Effector CD4-positive, alpha-beta T cell (primary cell): ENCODE measurements around the gene DDX51.

Source experiments
- DNase-seq: peaks from one replicate; pipeline ENCODE4 v3.0.0-alpha.2; 2020

DDX51 gene

GRCh38 chr12:132166093-132166492 is 22.0 kb upstream of the DDX51 start:
- no peak for DNase-seq

GRCh38 chr12:132165584-132165983 is 21.5 kb upstream of the DDX51 start:
- no peak for DNase-seq

GRCh38 chr12:132164426-132164825 is 20.3 kb upstream of the DDX51 start:
- DNase-seq, result no peak

DNA sequence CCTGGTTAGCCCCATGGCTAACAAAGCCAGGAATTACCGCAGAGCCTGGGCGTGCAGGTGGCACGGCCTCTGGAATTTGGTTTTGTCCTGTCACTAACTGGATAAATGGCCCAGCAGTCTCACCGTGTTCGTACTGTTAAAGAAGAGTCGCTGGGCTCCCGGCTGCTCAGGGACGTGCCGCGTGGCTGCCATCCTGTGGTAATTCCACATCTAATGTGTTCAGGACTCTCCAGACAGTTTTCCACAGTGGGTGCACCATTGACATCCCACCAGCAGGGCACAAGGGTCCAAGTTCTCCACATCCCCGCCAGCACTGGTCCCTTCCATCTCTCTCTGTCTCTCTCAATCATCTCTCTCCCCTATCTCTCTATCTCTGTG is 19.8 kb upstream of the DDX51 start:
- no peak for DNase-seq

GRCh38 chr12:132163041-132163910 is 19.2 kb upstream of the DDX51 start:
- DNase-seq, result peak; percentile 1

DNA sequence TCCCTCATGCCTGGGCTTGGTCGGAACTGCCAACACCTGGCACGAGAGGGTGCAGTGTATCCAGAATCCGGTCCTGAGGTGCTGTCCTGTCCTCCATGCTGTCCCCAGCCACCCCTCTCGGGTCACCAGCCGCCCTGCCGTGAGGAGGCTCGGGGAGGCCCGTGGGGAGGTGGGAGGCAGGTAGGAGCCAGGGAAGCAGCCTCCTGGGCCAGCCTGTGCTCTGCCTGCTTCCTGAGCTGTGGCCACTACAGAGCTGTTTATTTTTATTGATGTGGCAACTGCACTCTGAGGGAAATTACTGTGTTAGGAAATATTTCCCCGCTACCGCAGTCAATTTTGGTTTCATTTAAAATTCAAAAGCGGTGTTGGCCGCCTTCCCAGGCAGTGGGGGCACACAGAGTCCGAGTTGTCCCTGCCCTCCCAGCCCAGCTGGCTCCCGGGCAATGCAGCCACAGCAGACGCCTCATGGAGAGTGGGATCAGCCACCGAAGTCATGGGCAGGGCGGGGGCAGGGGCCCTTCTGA is 18.5 kb upstream of the DDX51 start:
- DNase-seq, result peak; percentile 5

- peak; percentile 0 for DNase-seq
Observed at GRCh38 chr12:132161796-132162507, 17.8 kb upstream of the DDX51 start.

DNA sequence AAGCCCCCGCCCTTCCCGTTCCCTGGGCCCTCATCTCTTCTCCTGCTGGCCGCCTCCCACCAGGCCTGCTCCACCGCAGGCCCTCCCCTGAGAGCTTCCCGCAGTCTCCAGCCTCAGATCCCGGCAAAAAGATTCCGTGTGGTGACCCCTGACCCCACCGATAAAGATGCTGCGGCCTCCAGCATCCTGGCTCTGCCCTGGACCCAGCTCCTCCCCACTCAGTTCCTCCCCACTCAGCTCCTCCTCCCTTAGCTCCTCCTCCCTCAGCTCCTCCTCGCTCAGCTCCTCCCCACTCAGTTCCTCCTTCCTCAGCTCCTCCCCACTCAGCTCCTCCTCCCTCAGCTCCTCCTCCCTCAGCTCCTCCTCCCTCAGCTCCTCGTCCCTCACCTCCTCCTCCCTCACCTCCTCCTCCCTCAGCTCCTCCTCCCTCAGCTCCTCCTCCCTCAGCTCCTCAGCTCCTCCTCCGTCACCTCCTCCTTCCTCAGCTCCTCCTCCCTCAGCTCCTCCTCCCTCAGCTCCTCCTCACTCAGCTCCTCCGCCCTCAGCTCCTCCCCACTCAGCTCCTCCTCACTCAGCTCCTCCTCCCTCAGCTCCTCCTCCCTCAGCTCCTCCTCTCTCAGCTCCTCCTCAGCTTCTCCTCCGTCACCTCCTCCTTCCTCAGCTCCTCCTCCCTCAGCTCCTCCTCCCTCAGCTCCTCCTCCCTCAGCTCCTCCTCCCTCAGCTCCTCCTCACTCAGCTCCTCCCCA is 17.1 kb upstream of the DDX51 start:
- no peak for DNase-seq

DNA sequence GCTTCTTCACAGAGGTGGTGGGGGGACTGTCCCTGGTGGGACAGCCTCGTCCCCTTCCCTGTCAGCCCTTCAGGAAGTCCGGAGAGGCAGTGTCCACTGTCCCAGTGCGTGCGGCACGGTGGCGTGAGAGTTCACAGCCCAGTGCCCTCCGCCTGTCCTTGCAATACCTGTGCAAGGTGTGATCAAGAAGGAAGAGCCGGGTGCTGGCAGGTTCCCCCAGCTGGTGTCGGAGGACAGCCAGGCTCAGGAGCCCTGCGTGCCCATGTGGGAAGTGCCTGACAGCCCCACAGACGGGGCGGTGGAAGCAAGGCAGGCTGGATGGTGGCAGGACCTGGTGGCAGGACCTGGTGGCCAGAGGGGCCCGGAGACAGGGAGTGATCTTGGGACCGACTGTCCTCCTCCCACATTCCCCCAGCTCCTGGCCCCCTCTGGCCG is 16.5 kb upstream of the DDX51 start:
- no peak for DNase-seq

GRCh38 chr12:132160016-132160415 is 15.9 kb upstream of the DDX51 start:
- peak; percentile 1 for DNase-seq

DNA sequence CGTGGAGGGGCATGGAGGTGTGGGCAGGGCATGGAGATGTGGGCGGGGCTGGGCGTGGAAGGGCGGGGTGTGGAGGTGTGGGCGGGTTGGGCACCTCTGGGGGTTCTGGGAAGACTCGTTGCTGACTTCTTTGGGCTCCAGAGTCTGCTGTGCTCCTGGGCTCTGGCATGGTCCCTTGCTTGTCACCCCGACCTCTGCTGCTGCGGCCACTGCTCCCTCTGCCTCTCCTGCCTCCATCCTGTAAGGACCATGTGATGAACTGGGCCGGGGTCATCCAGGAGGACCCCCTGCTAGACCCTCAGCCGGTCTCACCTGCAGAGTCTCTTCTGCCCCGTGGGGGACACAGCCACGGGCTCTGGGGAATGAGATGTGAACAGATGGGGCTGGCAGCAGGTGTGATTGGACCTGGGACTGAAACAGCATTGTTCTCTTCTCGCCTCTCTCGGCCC is 15.5 kb upstream of the DDX51 start:
- peak; percentile 1 for DNase-seq

GRCh38 chr12:132158677-132159554 is 14.8 kb upstream of the DDX51 start:
- peak; percentile 1 for DNase-seq

DNA sequence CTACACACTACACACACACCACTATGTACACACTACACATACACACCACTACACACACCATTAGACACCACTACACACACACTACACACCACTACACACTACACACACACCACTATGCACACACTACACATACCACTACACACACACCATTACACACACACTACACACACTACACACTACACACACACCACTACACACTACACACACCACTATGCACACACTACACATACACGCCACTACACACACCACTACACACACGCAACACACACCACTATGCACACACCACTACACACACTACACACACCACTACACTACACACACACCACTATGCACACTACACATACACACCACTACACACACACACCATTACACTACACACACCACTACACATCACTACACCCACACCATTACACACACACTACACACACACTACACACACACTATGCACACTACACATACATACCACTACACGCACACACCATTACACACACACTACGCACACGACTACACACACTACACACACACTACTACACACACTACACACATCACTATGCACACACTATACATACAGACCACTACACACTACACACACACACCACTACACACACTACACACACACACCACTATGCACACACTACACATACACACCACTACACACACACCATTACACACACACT is 13.8 kb upstream of the DDX51 start:
- no peak for DNase-seq

DNA sequence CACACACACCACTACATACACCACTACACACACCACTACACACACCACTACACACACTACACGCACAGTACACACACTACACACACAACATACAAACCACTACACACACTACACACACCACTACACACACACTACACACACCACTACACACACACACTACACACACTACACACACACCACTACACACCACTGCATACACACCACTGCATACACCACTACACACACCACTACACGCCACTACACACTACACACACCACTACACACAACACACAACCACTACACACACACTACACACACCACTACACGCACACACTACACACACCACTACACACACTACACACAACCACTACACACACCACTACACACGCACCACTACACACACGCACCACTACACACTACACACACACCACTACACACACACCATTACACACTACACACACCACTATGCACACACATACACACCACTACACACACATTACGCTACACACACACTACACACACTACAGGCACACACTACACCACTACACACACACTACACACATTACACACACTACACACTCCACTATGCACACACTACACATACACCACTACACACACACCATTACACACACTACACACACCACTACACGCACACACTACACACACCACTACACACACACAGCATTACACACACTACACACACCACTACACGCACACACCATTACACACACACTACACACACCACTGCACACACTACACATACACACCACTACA is 12.6 kb upstream of the DDX51 start:
- DNase-seq, result no peak

DNA sequence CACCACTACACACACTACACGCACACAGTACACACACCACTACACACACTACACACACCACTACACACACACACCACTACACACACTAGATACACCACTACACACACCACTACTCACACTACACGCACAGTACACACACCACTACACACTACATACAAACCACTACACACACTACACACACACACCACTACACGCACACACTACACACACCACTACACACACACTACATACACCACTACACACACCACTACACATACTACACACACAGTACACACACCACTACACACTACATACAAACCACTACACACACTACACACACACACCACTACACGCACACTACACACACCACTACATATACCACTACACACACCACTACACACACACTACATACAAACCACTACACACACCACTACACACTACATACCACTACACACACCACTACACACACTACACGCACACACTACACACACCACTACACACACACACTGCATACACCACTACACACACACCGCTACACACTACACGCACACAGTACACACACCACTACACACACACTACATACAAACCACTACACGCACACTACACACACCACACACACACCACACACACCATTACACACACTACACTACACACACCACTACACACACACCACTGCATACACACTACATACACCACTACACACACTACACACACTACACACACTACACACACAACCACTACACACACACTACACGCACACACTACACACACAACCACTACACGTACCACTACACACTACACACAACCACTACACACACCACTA is 11.9 kb upstream of the DDX51 start:
- peak; percentile 0 for DNase-seq

DNA sequence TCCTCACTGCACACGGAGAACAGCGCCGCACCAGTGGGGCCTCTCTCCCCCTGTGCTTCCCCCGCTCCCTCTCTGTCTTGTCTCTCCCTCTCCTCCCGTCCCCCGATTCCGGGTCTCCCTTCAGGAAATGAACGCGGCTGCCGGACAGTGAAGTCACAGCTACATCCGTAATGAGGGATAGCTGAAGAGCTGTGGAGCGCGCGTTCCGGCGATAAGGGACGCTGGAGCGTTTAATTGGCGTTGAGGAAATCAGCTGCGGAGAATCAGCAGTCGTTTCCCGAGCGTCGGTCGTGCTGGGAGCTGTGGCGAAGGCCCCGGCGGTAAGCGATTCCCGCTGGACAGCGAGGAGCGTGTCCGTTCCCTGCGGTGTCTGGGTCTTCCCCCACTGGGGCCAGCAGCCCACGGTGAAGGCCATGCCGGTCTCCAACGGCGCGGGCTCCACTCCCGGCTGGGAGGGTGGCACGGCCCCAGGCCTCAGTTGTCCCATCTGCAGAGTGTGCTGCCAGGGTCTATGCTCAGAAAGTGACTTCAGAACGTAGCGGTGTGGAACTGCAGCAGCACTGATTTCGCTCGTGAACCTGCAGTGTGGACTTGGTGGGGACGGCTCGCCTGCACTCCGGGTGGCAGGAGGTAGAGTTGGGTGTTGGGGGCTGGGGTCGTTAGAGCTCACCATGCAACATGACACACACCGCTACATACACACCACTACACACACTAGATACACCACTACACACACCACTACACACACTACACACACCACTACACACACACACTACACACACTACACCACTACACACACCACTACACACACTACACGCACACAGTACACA is 11.0 kb upstream of the DDX51 start:
- peak; percentile 9 for DNase-seq

DNA sequence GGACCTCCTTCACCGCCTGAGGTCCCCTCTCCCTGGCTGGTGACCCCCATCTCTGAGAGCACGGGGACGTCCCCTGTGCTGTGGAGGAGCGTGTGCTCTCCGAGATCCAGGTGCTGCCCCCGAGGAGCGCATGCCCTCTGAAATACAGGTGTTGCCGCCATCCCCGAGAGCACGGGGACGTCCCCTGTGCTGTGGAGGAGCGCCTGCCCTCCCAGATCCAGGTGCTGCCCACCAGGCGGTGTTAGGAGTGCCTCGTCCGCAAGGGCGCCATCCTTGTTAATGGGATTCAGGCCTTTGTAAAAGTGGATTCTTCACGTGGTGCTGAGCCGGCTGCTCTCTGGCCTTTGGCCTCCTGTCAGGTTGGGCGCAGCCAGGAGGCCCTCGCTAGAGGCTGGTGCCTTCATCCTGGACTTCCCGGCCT is 10.2 kb upstream of the DDX51 start:
- DNase-seq, result no peak

- peak; percentile 67 for DNase-seq
Observed at GRCh38 chr12:132153501-132154340, 9.6 kb upstream of the DDX51 start.
